HG03558 (cell line): ENCODE measurements around the gene ENPP6.
"Not testable (repeated sequence)": the region's sequence is repeated elsewhere in the genome, so short reads cannot be mapped to it uniquely, and the experiment has no call there.

ENCODE experiments used
- ATAC-seq: cut with Tn5 transposase; IDR thresholded peaks from one replicate; pipeline ENCODE4 v1.9.1; 2021; ENCODE audit warnings: moderate number of reproducible peaks; ENCODE audit not compliant: unreplicated experiment; ENCODE audit errors: extremely low read depth

ENPP6 gene

DNA sequence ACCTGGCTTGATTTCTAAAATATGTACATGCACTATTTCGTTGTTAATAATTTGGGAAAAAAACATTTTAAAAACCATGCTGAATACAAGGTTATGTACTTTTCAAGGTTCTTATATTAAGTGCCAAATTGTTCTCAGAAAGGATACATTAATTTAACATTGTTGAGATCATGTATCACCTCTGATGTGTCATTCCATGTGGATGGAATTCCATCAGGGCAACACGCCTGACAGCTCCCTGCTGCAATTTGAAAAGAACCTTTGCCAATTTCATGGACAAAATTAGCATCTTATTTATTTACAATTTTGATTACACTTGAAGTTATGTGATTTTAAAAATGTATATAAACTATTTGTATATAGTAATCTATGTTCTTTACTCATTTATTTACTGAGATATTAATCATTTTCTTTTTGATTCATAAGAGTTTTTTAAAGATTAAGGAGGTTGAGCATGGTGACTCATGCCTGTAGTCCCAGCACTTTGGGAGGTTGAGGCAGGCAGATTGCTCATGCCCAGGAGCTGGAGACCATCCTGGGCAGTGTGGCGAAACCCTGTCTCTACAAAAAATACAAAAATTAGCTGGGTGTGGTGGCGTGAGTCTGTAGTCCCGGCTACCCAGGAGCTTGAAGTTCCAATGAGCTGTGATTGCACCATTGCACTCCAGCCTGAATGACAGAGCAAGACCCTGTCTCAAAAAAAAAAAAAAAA lies 142.8 kb downstream of the ENPP6 start:
- ATAC-seq, result no peak

DNA sequence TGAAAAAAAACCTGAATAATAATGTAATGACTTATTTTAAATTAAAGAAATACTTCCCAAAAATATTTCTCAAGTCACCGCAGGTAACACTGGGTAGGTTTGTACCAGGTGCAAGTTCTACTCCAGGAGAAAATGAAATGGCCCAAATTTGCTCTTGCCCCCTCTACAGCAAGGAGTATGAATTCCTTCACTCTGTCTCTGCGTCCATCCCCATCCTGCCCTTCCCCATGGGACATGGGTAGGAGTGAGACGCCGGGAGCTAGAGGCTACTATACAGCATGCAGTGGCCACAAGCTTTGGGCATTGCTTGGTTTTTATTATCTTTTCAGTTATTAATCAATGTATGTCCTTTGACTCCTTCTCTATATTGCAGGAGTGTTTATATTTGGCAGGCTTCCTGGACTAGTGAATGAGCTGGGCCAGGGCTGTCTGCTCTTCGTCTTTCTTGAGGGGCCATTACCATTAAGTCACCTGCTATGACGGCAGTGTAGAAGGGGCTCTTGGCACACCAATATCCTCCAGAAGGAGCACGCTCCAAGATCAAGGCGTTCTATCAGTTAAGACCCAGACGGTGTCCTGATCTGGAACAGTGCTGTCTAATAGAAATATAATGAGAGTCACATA lies 149.6 kb downstream of the ENPP6 start:
- no peak for ATAC-seq

DNA sequence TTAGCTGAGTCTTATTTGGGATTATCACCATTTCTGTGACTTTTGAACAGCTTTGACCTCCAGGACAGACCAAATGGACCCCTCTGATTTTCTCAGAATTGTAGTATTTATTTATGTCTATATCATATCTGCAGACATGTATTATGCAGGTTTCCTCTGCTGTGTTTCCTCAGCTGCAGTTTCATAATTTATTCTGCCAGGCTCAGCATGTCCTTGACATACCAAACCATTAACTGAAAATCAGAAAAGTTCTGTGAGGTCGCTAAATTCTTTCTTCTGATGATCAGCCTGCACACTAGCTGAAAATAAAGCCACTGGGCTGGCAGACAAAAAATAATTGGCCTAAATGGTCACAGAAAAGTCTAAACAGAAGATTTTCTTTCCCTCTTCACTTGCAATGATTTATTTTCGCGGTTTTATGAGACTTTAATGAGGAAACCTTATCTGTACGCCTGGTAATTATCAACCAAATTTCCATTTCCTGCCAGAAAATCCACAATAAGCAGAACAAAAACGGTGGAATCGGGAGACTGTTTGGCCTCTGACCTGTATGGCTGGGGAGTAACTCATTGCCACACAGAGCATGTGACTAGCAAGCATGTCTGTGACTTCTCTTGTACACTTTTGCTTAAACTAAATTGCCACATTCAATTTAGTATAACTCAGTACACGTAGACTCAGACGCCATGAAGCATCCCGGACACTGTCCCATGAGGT lies 150.9 kb downstream of the ENPP6 start:
- no peak for ATAC-seq

DNA sequence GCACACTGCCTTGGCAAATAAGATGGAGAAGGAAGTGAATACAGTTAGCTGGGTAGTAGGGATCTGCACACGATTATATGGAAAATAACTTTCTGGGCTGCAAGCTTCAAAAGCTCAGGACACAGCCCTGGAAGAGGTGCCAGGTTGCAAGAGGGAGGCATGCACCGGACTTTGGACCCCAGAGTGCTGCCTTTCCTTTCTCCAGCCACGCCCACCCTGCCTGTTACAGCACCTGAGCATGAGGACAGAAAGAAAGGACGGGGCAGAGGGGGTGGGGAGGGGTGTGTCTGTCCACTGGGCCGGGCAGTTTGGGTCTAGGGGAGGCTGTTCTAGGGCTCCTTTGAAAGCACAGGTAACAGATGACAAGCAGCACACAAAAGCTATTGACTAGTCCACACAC lies 152.8 kb downstream of the ENPP6 start:
- no peak for ATAC-seq

DNA sequence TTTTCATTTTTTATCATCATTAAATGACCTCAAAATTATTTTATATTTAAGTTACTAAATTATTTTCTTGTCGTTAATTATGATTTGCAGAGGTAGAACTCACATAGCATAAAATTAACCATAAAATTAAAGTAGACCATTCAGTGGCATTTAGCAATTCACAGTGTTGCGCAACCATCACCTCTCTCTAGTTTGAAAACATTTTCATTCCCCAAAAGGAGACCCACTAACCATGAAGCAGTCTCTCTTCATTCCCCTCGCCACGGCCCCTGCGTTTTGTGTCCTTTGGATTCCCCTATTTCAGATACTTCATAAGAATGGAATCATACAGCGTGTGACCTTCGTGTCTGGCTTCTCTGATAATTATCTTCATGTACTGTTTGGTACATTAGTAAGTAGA lies 154.9 kb downstream of the ENPP6 start:
- no peak for ATAC-seq

DNA sequence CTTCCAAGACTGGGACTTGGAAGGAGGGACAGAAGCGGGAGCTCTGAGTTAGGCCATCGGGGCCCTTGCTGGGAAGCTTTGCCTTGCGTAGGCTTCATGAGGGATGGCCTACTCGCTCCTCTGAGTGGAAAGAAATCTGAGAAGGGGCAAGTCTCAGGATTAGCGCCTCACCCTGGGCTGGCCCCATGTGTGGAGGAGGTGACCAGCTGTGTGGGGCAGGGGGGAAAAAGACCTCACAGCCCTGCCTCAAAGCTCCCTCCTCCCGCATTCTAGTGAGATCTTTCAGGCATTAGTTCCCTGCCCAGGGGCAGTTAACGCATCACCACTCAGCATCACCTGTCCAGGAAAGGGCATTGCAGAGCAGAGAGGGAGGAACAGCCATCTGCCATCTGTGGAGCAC lies 156.1 kb downstream of the ENPP6 start:
- no peak for ATAC-seq

DNA sequence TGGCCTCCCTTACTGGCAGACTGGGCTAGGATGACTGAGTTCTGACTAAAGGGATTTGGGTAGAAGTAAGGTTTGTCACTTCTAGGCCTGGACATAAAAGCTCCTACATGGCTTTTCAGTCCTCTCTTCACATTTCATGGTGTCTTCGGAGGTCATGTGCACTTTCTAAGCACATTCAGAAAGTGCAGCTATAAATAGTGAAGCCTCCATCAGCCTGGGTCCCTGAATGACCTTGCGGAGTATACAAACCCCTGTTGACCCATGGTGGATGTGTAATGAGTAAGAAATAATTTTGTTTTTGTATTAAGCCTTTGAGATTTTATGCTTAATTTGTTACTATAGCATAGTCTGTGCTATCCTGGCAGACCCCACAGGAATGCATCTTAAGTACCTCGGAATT lies 158.6 kb downstream of the ENPP6 start:
- ATAC-seq, result no peak

DNA sequence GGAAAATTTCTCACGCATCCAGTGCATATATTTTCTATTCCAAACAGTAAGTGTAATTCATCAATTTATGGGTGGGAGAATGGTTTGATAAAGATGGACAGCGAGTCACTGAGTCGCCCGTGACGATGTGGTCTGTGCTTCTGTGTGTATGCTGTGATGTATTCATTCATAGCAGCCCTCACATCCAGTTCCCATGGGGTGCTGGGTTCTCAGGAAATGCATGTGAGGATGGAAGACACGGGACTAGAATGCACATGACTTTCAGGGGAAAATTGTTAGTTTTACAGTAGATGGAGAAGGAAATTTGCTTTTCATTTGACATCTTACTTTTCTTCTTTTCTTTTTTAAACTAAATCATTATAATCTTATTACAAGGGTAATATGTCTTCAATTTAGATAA lies 159.6 kb downstream of the ENPP6 start:
- ATAC-seq, result no peak

DNA sequence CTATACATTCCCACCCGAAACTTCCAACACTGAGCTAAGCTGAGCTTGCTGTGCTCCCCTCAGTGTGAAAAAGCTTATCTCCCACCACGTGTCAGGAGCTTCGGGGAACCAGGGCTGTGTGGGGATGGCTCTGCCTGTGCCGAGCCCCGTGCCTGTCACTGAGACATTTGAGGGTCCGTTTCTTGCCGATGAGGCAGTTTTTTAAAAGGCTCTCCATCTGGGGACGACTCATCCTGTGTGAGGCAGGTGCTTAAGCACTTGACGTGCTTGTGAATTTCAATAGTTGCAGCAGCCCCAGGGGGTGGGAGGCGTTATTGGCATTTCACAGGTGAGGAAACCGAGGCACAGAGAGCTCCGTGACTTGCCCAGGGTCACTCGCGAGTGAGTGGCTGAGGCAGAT lies 160.8 kb downstream of the ENPP6 start:
- ATAC-seq, result no peak

DNA sequence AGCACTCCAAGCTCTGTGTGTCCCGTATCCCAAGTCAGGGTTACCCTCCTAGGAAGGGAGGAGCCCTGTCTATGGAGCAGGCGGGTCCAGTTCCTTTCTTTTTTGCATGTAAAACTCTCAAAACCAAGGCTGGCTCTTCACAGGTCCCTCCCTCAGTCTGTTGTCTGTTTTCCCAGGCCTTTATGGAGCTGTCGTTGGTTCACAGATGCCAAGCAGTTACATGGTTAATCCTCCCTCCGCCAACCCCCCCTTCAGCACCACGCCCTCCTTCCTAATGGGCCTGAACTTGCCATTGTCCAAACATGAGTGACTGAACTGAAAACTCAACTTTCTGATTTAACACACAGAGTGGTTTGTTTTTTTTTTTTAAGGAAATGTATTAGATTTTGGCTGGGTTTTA lies 164.2 kb downstream of the ENPP6 start:
- ATAC-seq, result no peak

DNA sequence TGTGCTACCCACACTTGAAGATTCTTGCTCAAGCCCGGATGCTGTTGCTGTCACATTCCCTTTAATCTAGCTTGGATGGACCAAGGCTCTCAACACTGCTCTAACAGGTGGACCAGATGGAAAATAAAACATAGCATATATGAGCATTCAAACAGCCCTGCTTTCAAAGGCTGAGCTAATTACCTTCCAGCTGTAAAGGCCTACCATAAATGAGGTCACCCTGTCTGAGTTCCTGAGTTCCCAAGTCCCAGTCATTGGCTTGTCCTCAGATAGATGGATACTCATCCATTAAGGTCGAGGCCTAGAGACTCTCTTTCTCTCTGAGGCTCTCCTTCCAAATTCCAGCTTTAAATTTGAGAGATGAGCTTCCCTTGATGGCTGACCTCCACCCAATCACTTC lies 165.1 kb downstream of the ENPP6 start:
- ATAC-seq, result no peak

DNA sequence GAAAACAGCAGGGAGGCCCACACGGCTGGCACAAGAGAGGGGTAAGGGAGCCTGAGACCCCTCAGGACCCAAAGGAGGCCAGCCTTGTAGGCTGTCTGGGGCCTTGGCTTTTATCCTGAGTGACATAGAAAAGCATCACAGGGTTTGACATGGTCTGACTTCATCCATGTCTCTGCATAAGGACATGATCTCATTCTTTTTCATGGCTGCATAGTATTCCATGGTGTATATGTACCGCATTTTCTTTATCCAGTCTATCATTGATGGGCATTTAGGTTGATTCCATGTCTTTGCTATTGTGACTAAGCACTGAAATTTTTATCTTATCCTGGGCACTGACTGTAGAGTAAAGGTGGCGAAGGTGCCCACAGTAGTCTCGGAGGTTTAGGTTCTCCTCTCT lies 166.4 kb downstream of the ENPP6 start:
- ATAC-seq, result not testable (repeated sequence)

DNA sequence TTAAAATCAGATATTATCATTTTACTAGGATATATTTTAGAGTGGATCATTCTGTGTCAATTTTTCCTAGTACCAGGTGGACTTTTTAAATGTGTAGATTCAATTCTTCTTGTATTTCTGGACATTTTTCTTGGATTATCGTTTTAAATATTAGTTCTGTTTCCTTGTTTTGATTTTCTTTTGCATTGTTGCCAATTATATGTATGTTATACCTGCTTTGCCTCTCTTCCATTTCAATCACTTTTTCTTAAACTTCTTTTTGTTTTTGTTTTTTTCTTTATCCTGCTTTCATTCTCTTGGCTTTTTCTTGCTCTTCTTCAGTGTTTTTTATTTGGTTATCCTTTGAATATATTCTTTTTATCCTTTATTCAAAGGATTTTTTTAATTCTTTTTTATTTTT lies 171.5 kb downstream of the ENPP6 start:
- ATAC-seq, result no peak

DNA sequence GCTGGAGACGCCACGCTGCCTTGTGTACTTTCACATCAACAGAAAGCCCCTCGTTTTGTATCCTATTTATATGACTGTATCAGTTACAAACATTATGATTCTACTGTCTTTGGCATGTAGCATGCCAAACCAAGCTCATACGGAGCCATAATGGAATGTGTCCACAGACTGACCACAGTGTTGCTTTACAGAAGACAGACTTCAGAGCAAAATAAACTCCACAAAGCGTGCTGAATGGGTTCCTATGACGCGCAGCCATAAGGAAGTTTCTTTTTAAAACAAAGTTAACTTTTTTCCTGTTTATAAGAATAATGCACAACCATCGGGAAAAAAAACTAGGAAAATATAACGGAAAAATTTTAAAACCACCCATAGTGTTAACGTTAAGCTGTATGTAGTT lies 176.5 kb downstream of the ENPP6 start:
- ATAC-seq, result no peak

DNA sequence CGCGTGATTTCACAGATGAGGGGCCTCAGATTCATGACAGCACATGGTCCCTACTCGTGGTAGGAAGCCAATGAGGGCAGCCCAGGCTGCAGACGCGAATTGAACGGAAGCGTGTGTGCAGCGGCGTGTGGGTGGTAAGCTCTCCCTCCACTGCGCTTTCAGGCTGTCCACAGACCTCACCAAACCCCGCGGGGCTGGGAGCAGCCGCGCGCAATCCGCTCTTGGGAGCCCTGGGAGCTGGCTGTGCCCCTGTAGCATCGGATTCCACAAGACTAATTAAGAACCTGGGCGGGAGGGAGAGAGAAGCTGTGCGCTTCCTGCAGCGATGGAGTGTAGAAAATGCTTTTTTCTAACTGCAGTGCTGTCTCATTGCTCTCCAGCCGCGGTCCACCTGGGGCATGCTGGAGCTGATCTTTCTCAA lies 177.7 kb downstream of the ENPP6 start:
- ATAC-seq, result no peak
